Amniotic epithelial cell (primary cell): ENCODE measurements around the gene OCRL.

ENCODE experiments used
- DNase-seq: peaks from one replicate; pipeline ENCODE4 v3.0.0-alpha.2; 2010; ENCODE audit warnings: low read depth

Gene OCRL

DNA sequence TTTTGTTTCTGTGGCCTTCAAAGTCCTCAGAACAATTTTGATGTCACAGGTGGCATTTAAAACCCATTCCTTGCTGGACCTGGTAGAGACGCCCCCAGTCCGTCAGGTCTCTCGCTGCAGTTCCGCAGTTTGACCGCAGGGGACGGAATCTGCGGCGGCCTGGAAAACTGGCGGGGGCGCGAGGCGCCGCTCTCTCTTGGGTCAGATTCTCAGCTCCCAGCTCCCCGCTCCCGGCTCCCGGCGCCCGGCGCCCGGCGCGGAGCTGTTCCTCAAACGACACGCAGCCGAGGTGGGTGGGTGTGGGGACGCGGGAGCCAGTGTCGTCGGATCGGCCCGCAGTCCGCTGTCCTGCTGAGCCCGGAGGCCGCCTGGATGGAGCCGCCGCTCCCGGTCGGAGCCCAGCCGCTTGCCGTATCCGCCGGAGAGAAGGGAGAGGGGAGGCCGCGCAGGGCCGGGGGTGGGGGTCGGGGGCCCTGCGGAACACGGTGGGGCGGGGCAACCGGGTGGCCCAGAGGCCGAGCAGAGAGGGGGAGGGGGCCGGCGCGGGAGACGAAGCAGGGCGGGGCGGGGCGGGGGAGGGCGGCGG, at the start of gene OCRL:
OCRL (plus strand) TSS at position 192 of the 586 bp plus-strand sequence; CDS start at position 373, 181 bp downstream.
- DNase-seq = peak; percentile 53

DNA sequence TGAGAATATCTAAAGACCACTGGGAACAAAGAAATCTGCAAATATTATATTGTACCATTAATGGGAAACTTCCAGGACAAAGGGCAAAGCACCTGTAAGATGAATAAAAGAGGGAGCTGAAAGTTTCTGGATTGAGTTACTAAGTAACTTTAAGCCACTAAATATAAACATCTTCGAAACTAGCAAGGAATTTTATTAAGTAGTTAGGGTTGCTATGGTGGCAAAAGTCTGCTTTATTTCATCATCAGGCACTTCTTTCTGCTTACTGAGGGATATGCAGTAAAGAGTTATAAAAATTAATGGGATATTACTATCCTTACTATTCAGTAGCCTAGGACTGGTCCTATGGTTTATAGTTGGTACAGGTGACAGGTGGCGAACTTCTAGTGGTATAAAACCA, 49.7 kb upstream of the OCRL start:
- no peak for DNase-seq

GRCh38 chrX:129493643-129494042, 46.4 kb upstream of the OCRL start:
- DNase-seq = peak; percentile 47

- DNase-seq = no peak
These were observed 45.2 kb upstream of the OCRL start for GRCh38 chrX:129494887-129495286.

- DNase-seq = peak; percentile 28
These were observed 44.2 kb upstream of the OCRL start for GRCh38 chrX:129495900-129496299.

DNA sequence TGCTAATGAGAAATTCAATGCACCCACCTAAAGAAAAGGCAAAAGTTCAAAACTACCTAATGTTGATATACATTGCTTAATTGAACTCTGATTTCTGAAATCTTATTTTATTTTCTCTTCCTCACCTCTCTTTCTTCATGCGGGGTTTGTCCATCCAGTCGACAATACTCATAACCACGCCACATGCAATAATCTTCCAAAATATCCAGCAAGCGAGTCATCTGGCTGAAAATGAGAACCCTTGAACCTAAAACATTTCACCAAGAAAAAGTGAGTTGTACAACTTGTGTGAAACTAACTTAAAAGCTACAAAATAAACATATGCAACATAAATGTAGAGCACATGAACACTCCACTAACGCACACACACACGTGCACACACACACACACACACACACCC, 43.4 kb upstream of the OCRL start:
- DNase-seq = no peak

DNA sequence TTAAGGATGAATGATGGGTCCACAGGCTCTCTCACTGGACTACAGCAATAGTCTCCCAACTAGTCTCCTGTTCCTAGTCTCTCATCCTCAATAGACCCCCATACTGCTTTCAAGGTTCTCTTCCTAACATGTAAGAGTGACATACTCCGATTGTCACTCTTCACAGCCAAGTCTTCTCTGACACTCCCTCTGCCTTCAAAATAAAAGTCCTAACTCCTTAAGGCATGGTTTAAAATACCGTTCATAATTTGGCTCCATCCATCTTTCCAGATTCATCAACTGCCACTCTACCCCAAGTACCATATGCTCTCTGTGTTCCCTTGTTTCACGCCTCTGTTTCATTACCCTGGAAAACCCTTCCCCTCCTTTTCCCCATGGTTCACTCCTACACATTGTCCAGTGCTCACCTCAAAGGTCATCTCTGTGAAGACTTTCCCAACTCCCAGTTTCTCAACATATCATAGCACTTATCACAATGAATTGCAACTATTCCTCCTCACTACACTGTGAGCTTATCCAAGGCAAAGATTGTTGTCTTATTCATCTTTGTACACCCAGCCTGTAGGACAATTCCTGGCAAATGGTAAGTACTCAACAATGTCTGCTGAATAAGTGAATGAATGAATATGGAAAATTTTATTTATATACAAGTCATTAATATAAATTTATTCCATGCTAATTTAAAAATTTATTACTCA, 42.8 kb upstream of the OCRL start:
- DNase-seq = peak; percentile 67

DNA sequence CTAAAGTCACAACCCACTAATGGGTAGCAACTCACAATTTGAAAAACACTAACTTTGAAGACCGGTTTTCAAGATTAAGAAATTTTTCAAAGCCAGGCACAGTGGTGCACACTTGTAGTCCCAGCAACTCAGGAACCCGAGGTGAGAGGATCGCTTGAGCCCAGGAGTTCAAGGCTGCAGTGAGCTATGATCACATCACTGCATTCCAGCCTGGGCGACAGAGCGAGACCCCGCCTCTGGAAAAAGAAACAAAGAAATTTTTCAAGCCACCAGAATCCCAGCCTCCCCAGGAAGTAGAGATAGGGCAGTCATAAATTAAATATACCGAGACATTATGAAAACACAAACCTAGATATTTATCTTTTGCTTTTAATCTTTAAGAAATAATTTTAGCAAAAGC, 29.7 kb upstream of the OCRL start:
- DNase-seq = no peak

DNA sequence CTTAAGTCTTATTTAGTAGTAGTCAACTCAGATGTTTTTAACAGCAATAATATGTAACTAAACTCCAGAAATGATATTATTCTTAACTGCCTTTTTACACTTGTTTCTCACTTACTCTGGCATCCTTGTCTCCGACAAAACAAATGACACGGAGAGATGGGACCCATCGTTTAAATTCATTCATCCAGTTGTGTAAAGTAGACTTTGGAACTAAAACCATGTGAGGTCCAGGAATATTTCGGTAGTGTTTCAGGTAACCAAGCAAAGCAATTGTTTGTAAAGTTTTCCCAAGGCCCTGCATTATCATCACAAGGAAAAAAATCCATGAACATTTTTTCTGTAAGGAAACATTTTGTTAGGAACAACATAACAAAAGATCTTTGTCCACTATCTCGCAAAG, 28.4 kb upstream of the OCRL start:
- DNase-seq = no peak

DNA sequence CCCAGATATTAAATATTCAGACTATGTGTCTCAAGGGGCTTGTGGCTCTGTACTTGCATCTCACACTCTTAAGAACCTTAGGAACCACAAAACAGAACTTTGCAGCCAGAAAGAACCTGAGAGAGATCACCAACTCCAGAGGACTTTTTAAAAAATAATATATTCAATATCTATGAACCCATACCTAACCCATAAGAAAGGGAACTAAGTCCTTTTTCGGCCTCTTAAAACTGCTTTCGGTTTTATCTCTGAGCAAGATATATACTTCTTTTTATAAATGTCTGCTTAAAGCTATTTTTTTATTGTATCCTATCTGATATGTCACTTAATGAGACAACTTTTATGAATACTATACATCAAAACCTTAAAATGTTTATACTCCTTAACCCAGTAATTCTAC, 27.6 kb upstream of the OCRL start:
- no peak for DNase-seq

DNA sequence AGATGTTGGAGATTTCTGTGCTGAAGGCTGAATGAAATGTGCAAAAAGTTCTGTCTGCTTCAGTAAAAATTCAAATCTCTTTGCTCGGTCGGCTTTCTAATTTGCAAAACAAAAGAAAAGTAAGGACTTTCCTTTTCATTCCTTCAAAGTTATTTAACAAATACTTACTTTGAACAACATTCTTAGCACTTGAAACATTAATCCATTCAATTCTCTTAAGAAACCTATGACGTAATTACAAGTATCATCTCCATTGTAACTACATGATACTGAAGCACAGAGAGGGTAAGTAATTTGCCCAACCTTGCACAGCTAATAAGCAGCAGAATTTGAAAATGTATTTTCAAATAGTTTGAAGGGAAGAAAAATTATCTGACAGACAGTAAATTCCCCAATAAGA, 23.7 kb upstream of the OCRL start:
- no peak for DNase-seq

GRCh38 chrX:129520151-129520550, 19.9 kb upstream of the OCRL start:
- peak; percentile 35 for DNase-seq

GRCh38 chrX:129522184-129523078, 17.6 kb upstream of the OCRL start:
- DNase-seq = peak; percentile 51

DNA sequence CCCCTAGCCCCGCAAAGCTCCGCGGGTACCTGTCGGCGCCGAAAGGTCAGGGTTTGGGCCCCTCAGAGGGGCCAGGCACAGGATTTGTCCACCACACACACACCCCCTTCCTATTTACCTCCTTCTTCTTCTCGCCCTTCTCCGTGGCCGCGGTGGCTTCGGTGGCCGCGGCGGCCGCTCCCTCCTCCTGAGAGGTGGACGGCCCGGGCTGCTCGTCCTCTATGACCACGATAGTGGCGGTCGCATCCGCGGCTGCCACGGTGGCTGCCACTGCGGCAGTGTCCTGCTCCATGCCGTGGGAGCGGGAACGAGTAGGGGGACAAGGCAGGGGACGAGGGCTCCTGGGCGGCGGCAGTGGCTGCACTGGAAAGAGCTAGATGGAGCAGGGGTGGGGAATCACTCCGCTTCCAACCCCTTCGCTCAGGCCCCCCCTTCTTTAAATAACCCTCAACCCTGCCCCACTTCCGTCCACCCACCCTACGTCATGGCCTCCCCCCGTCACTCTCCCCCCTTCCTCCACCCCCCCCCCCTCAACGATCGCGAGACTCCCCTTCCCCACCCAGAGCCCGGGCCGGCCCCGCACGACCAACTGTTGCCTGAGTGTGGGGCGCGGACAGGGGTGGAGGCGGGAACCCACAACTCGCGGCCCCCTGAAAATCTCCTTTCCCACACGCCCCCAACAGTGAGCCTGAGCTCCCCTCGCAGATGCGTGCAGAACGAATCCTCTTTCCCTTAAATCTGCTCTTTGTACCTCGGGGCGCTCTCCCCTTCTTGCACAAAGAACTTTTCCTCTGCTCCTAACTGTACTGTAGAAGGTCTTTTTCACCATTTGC, 16.8 kb upstream of the OCRL start, which contains the start of gene SMARCA1:
SMARCA1 (minus strand) TSS at position 412 of the 833 bp plus-strand sequence; CDS start at position 292, 120 bp downstream.
- DNase-seq = peak; percentile 49

DNA sequence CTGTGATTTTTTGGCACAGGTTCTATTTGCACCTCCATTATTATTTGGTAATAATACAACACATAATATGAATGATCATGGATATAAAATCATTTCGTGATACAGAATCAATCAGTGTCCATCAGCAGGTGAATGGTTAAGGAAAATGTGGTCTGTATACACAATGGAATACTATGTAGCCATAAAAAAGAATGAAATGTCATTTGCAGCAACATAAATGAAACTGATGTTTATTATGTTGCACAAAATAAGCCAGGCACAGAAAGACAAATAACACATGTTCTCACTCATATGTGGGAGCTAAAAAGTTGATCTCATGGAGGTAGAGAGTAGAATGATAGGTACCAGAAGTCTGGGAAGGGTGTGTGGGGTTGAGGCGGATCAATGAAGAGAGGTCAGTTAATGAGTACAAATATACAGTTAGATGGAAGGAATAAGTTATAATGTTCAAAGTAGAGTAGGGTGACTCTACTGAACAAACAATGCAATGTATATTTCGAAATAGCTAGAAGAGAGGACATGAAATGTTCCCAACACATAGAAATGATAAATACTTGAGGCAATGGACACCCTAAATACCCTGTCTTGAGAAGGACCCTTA, 15.7 kb upstream of the OCRL start:
- DNase-seq = no peak

DNA sequence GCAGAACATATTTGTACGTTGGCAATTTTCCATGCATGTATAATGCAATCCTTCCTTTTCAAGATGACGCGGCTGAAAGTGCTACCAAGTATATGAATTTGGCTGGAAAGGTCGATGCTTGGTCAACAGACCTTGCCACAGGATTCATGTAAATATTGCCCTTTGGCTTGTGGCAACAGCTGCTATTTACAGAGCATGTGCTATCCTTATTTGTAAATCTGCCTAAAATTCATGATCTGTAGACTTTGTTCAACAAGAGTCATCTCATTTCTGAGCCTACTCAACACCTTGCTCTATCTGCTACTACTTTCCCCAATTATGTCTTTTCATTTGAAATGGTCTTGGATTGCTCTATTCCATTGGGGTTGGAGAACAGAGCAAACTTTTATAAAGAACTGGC, 14.9 kb upstream of the OCRL start:
- no peak for DNase-seq

DNA sequence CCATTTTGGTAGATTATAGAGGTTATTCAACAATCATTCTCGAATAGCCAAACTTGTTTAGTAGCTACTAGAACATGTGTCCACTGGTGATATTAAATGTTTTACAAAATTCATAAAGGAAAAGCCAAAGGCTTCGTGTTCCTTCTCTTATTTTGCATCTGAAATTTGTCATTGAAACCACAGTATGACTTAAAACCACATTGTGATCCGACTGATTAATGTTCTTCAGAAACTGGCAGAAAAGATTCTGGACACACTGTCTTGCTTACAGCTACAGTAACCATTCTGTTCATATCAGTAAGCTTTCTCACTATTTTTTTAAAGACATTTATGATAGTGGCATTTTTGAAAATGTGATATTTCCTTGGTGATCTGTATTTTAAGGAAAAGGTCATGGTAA, 14.2 kb upstream of the OCRL start:
- no peak for DNase-seq

DNA sequence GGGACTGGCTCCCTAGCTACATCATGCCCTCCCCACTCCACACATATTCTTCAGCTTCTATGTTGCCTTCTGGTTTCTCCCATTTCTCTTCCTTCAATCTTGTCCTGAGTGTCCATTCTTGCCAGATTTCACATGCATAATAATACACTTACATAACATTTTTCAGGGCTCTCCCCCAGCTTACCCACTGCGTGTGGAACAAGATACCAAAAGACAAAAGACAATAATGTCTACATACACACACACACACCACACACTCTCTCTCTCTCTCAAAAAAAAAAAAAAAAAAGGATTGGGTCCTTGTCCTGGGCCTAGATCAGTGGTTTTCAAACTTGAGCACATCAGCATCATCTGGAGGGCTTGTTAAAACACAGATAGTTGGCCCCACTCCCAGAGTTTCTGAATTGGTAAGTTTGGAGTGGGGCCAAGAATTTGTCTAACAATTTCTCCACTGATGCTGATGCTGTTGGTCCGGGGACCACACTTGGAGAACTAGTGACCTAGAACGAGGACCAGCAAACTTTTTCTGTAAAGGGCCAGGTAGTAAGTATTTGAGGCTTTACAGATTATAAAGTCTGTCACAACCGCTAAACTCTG, 10.3 kb upstream of the OCRL start:
- no peak for DNase-seq

DNA sequence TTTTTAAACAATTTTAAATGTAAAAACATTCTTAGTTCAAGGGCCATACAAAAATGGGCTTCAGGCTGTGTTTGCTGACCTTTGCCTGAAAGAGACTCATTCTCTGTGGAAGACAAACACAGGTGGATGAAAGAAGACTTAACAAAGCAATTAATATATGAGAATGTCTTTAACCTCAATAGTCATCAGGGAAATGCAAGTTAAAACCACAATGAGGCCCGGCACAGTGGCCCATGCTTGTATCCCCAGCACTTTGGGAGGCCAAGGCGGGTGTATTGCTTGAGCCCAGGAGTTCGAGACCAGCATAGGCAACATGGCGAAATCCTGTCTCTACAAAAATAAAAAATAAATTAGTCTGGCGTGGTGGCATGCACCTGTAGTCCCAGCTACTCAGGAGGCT, 9.6 kb upstream of the OCRL start:
- DNase-seq = no peak

- DNase-seq = no peak
These were observed 8.9 kb upstream of the OCRL start for GRCh38 chrX:129531132-129531531.
